ENCODE data around the gene POT1.

POT1 gene

GRCh38 chr7:124783271-124783670 is 146.4 kb downstream of the POT1 start:
- Histone ChIP-seq H2BK15ac (ENCODE audit: low read length) (no peak overlapping the region), H3K4me1 (ENCODE audit: control insufficient read depth in 2 of 2, insufficient read depth in 1 of 2, low read depth in 1 of 2, low read length in 2 of 2) (peaks cover 3 to 4% of the 10 kb centered on the region in 2 donors), H3K23ac (ENCODE audit: low read depth, low read length, poor library complexity) (no peak overlapping the region), H3K9me3 (replicated peaks in 1 of 2; ENCODE audit: control insufficient read depth in 2 of 2, insufficient read depth in 1 of 2, low read depth in 1 of 2, low read length in 2 of 2) (no peaks in the 10 kb centered on the region), H3K27ac (replicated peaks; ENCODE audit: low read length) (no peak overlapping the region), H3K4me2 (ENCODE audit: insufficient read depth, low read length, poor library complexity, severe bottlenecking) (no peak overlapping the region), H4K8ac (ENCODE audit: low read depth, low read length) (no peak overlapping the region), H2BK12ac (ENCODE audit: low read length) (no peak overlapping the region), H3K14ac (ENCODE audit: low read length) (no peak overlapping the region), H3K18ac (ENCODE audit: low read length) (no peak overlapping the region), H3K9ac (ENCODE audit: low read depth, low read length, poor library complexity) (no peak overlapping the region), H3K27me3 (ENCODE audit: control insufficient read depth in 3 of 3, insufficient read depth in 3 of 3, low read depth in 1 of 3, low read length in 3 of 3) (no peaks in the 10 kb centered on the region), H2AFZ (ENCODE audit: low read length) (no peak overlapping the region), H3K4ac (ENCODE audit: low read length) (no peak overlapping the region), H2BK5ac (ENCODE audit: low read length) (no peak overlapping the region), H4K91ac (ENCODE audit: low read depth, low read length, poor library complexity) (no peak overlapping the region), H2AK5ac (ENCODE audit: low read depth, low read length) (no peak overlapping the region), H3K36me3 (replicated peaks in 1 of 2; ENCODE audit: control insufficient read depth in 2 of 2, insufficient read depth in 2 of 2, low read length in 2 of 2) (no peaks in the 10 kb centered on the region), H3K4me3 (ENCODE audit: low read length in 2 of 2) (no peak overlapping the region), H2BK120ac (ENCODE audit: low read depth, low read length) (no peak overlapping the region), H3K79me1 (ENCODE audit: low read depth, low read length) (no peaks in the 10 kb centered on the region)
- no peak for DNase-seq (ENCODE audit: low spot score)
- no CpG with 5 or more reads among the region's 5 CpGs for WGBS, 2 donors (ENCODE audit: extremely low coverage in 2 of 2, insufficient read length in 2 of 2, insufficient replicate concordance in 1 of 2)

DNA sequence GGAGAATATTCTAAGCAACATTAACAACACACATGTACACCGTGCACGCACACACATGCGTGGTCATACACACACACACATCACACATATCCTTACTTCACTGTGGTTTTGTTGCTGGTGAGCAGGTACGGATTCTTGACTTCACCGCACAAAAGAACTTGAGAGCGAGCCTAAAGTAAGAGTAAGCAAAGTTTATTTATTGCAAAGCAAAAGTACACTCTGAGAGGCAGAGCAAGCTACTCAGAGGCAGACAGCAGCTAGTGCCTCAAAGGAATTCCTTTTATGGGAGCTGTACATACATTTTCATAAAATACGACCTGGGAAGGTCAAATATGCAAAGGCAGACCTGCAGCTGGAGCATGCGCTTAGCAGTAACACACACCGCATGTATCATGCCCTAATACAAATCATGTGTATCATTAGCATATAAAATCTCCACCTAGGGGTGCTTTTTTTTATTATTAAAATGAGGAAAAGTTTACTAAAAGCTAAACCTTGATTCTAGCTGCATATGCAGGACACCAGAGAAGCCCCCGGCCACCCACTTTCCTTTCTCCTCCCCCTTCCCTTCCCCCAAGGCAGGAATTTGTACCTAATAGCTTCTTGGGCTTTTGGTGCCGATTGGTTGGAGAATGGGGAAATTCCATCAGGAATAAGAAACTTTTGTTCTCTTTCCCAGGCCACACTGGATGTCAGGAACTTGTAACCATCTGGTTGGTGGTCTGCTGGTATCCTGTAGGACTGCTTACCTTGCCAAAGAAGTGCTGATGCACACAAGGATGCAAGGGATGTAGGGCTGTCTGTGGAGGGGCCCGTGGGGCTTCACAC is 147.5 kb downstream of the POT1 start:
- H3K4ac ChIP-seq (ENCODE audit: low read length) = no peak overlapping the region
- H2AK5ac ChIP-seq (ENCODE audit: low read depth, low read length) = no peak overlapping the region
- H4K8ac ChIP-seq (ENCODE audit: low read depth, low read length) = no peak overlapping the region
- H3K4me3 ChIP-seq (ENCODE audit: low read length in 2 of 2) = no peak overlapping the region
- no peaks in the 10 kb centered on the region for H3K27me3 ChIP-seq (ENCODE audit: control insufficient read depth in 3 of 3, insufficient read depth in 3 of 3, low read depth in 1 of 3, low read length in 3 of 3)
- no peak overlapping the region for H2BK12ac ChIP-seq (ENCODE audit: low read length)
- no peak overlapping the region for H3K9ac ChIP-seq (ENCODE audit: low read depth, low read length, poor library complexity)
- no CpG with 5 or more reads among the region's 12 CpGs for WGBS, 2 donors (ENCODE audit: extremely low coverage in 2 of 2, insufficient read length in 2 of 2, insufficient replicate concordance in 1 of 2)
- no peak overlapping the region for H3K4me2 ChIP-seq (ENCODE audit: insufficient read depth, low read length, poor library complexity, severe bottlenecking)
- H3K14ac ChIP-seq (ENCODE audit: low read length) = no peak overlapping the region
- no peaks in the 10 kb centered on the region for H3K9me3 ChIP-seq (replicated peaks in 1 of 2; ENCODE audit: control insufficient read depth in 2 of 2, insufficient read depth in 1 of 2, low read depth in 1 of 2, low read length in 2 of 2)
- no peaks in the 10 kb centered on the region for H3K36me3 ChIP-seq (replicated peaks in 1 of 2; ENCODE audit: control insufficient read depth in 2 of 2, insufficient read depth in 2 of 2, low read length in 2 of 2)
- no peak overlapping the region for H2BK5ac ChIP-seq (ENCODE audit: low read length)
- no peak overlapping the region for H3K18ac ChIP-seq (ENCODE audit: low read length)
- H2BK15ac ChIP-seq (ENCODE audit: low read length) = no peak overlapping the region
- no peaks in the 10 kb centered on the region for H3K79me1 ChIP-seq (ENCODE audit: low read depth, low read length)
- no peak for DNase-seq (ENCODE audit: low spot score)
- peaks cover 3 to 4% of the 10 kb centered on the region in 2 donors for H3K4me1 ChIP-seq (ENCODE audit: control insufficient read depth in 2 of 2, insufficient read depth in 1 of 2, low read depth in 1 of 2, low read length in 2 of 2)
- no peak overlapping the region for H4K91ac ChIP-seq (ENCODE audit: low read depth, low read length, poor library complexity)
- H3K23ac ChIP-seq (ENCODE audit: low read depth, low read length, poor library complexity) = no peak overlapping the region
- no peak overlapping the region for H3K27ac ChIP-seq (replicated peaks; ENCODE audit: low read length)
- no peak overlapping the region for H2BK120ac ChIP-seq (ENCODE audit: low read depth, low read length)
- H2AFZ ChIP-seq (ENCODE audit: low read length) = peak overlapping the region; percentile 45

DNA sequence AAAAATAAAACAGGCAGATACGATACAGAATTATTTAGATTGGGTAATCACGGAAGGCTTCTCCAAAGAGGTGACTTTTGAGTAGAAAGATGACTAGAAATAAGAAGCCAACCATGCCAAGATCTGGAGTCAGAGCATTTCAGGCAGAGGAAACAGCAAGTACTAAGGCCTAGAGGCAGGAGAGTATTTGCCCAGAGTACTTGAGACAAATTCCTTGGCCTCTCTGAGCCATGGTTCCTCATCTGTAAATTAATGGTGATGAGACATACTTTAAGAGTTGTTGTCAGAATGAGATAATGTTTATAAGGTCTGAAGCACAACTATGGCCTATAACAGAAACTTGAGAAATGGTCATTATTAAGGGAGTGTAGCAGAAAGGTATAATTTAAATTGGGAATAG is 148.2 kb downstream of the POT1 start:
- Histone ChIP-seq H3K4ac (ENCODE audit: low read length) (no peak overlapping the region), H3K9ac (ENCODE audit: low read depth, low read length, poor library complexity) (no peak overlapping the region), H2BK120ac (ENCODE audit: low read depth, low read length) (no peak overlapping the region), H3K14ac (ENCODE audit: low read length) (no peak overlapping the region), H3K36me3 (replicated peaks in 1 of 2; ENCODE audit: control insufficient read depth in 2 of 2, insufficient read depth in 2 of 2, low read length in 2 of 2) (no peaks in the 10 kb centered on the region), H4K91ac (ENCODE audit: low read depth, low read length, poor library complexity) (no peak overlapping the region), H4K8ac (ENCODE audit: low read depth, low read length) (no peak overlapping the region), H3K23ac (ENCODE audit: low read depth, low read length, poor library complexity) (no peak overlapping the region), H2BK12ac (ENCODE audit: low read length) (no peak overlapping the region), H3K27ac (replicated peaks; ENCODE audit: low read length) (no peak overlapping the region), H3K79me1 (ENCODE audit: low read depth, low read length) (no peaks in the 10 kb centered on the region), H3K9me3 (replicated peaks in 1 of 2; ENCODE audit: control insufficient read depth in 2 of 2, insufficient read depth in 1 of 2, low read depth in 1 of 2, low read length in 2 of 2) (no peaks in the 10 kb centered on the region), H3K18ac (ENCODE audit: low read length) (no peak overlapping the region), H3K4me3 (ENCODE audit: low read length in 2 of 2) (no peak overlapping the region), H2BK15ac (ENCODE audit: low read length) (no peak overlapping the region), H3K4me2 (ENCODE audit: insufficient read depth, low read length, poor library complexity, severe bottlenecking) (no peak overlapping the region), H2AK5ac (ENCODE audit: low read depth, low read length) (no peak overlapping the region), H2BK5ac (ENCODE audit: low read length) (no peak overlapping the region), H3K4me1 (ENCODE audit: control insufficient read depth in 2 of 2, insufficient read depth in 1 of 2, low read depth in 1 of 2, low read length in 2 of 2) (peaks cover 3 to 4% of the 10 kb centered on the region in 2 donors), H2AFZ (ENCODE audit: low read length) (no peak overlapping the region), H3K27me3 (ENCODE audit: control insufficient read depth in 3 of 3, insufficient read depth in 3 of 3, low read depth in 1 of 3, low read length in 3 of 3) (no peaks in the 10 kb centered on the region)
- WGBS, 2 donors (ENCODE audit: extremely low coverage in 2 of 2, insufficient read length in 2 of 2, insufficient replicate concordance in 1 of 2) = no CpG with 5 or more reads among the region's 2 CpGs
- no peak for DNase-seq (ENCODE audit: low spot score)

DNA sequence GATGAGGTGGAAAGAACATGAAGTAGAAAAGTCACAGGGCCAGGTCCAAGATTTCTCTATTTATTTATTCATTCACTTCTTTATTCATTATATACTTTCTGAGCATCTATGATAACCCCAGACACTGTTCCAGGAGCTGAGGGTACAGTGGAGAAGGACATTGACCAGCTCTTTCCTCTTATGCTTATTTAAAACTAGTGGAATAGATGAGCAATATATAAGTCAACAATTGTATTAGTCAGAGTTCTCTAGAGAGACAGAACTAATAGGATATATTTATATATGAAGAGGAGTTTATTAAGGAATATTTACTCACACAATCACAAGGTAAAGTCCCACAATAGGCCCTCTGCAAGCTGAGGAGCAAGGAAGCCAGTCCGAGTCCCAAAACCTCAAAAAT is 149.0 kb downstream of the POT1 start:
- Histone ChIP-seq H3K4ac (ENCODE audit: low read length) (no peak overlapping the region), H3K9ac (ENCODE audit: low read depth, low read length, poor library complexity) (no peak overlapping the region), H3K79me1 (ENCODE audit: low read depth, low read length) (no peaks in the 10 kb centered on the region), H3K4me3 (ENCODE audit: low read length in 2 of 2) (no peak overlapping the region), H2BK15ac (ENCODE audit: low read length) (no peak overlapping the region), H3K23ac (ENCODE audit: low read depth, low read length, poor library complexity) (no peak overlapping the region), H3K14ac (ENCODE audit: low read length) (no peak overlapping the region), H3K4me1 (ENCODE audit: control insufficient read depth in 2 of 2, insufficient read depth in 1 of 2, low read depth in 1 of 2, low read length in 2 of 2) (peaks cover 3 to 4% of the 10 kb centered on the region in 2 donors), H3K4me2 (ENCODE audit: insufficient read depth, low read length, poor library complexity, severe bottlenecking) (no peak overlapping the region), H2BK120ac (ENCODE audit: low read depth, low read length) (no peak overlapping the region), H2AFZ (ENCODE audit: low read length) (no peak overlapping the region), H2BK12ac (ENCODE audit: low read length) (no peak overlapping the region), H4K8ac (ENCODE audit: low read depth, low read length) (no peak overlapping the region), H3K18ac (ENCODE audit: low read length) (no peak overlapping the region), H3K9me3 (replicated peaks in 1 of 2; ENCODE audit: control insufficient read depth in 2 of 2, insufficient read depth in 1 of 2, low read depth in 1 of 2, low read length in 2 of 2) (no peaks in the 10 kb centered on the region), H2AK5ac (ENCODE audit: low read depth, low read length) (no peak overlapping the region), H3K27me3 (ENCODE audit: control insufficient read depth in 3 of 3, insufficient read depth in 3 of 3, low read depth in 1 of 3, low read length in 3 of 3) (no peaks in the 10 kb centered on the region), H3K27ac (replicated peaks; ENCODE audit: low read length) (no peak overlapping the region), H2BK5ac (ENCODE audit: low read length) (no peak overlapping the region), H3K36me3 (replicated peaks in 1 of 2; ENCODE audit: control insufficient read depth in 2 of 2, insufficient read depth in 2 of 2, low read length in 2 of 2) (no peaks in the 10 kb centered on the region), H4K91ac (ENCODE audit: low read depth, low read length, poor library complexity) (no peak overlapping the region)
- WGBS, 2 donors (ENCODE audit: extremely low coverage in 2 of 2, insufficient read length in 2 of 2, insufficient replicate concordance in 1 of 2) = no CpG with 5 or more reads among the region's 1 CpG
- DNase-seq (ENCODE audit: low spot score) = no peak

Data from neuronal stem cell (in vitro differentiated cells).